Epidermal melanocyte (primary cell): ENCODE measurements around the gene C1orf159.
"Not testable (repeated sequence)": the region's sequence is repeated elsewhere in the genome, so short reads cannot be mapped to it uniquely, and the experiment has no call there.

Experiments used
- DNase-seq: peaks from one replicate; pipeline ENCODE4 v3.0.0; 2011; ENCODE audit warnings: low spot score; ENCODE audit not compliant: insufficient read length

C1orf159 gene

GRCh38 chr1:1082239-1082775, 33.6 kb downstream of the C1orf159 start:
- DNase-seq = peak; percentile 8

- DNase-seq = peak; percentile 3
Observed at GRCh38 chr1:1081311-1082238, 34.3 kb downstream of the C1orf159 start.

- peak; percentile 2 for DNase-seq
Observed at GRCh38 chr1:1080951-1081310, 35.0 kb downstream of the C1orf159 start.

- DNase-seq = peak; percentile 34
Observed at GRCh38 chr1:1080122-1080757, 35.6 kb downstream of the C1orf159 start.

- peak; percentile 75 for DNase-seq
Observed at GRCh38 chr1:1079408-1080121, 36.3 kb downstream of the C1orf159 start.

GRCh38 chr1:1077396-1077795, 38.5 kb downstream of the C1orf159 start:
- not testable (repeated sequence) for DNase-seq

GRCh38 chr1:1075148-1075935, 40.5 kb downstream of the C1orf159 start:
- no peak for DNase-seq

- no peak for DNase-seq
Observed at GRCh38 chr1:1074631-1075147, 41.2 kb downstream of the C1orf159 start.

- DNase-seq = no peak
Observed at GRCh38 chr1:1073743-1074587, 41.9 kb downstream of the C1orf159 start, which contains the start of gene RNF223. RNF223 (minus strand) TSS chr1:1074306; CDS start chr1:1072566, 1,740 bp downstream.

GRCh38 chr1:1072849-1073742, 42.8 kb downstream of the C1orf159 start:
- no peak for DNase-seq

GRCh38 chr1:1072299-1072848, 43.5 kb downstream of the C1orf159 start:
- no peak for DNase-seq

GRCh38 chr1:1071486-1072298, 44.2 kb downstream of the C1orf159 start:
- no peak for DNase-seq

GRCh38 chr1:1069711-1070676, 45.9 kb downstream of the C1orf159 start:
- DNase-seq = no peak

- peak; percentile 92 for DNase-seq
Observed at GRCh38 chr1:1069056-1069710, 46.7 kb downstream of the C1orf159 start.

GRCh38 chr1:1068517-1069055, 47.3 kb downstream of the C1orf159 start:
- DNase-seq = no peak
